Measurements from ENCODE around the gene WDR37.

Gene WDR37

DNA sequence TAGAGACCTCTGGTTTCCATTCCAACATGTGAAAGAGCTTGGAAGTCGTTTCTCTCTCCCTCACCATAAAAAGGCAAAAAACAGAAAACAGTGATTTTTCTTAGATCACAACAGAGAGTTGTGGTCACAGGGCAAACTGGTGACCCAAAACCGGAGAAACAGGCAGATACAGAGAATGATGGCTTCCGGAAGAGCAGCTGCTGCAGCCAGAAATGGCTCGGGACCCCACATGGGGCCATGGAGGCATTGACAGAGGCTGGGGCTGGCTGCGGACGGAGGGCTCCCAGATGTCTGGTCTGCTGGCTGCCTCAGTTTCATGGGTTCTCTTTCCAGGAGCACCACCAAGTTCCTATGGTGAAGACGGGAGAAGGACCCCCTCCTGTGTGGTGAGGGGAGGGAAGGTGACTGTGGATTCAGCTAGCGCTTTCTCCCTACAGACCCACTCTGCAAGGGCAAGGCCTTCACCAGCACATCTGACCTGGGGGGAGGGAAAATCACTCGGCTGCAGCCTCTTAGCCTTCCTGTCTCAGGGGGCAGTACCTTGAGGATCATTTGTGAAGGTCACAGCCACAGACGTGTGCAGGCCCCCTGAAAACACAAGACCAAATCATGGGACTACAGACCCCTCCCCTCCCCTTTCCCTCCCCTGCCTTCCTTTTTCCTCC lies 81.4 kb downstream of the WDR37 start:
- no peak overlapping the region for H3K23ac ChIP-seq (ENCODE audit: low read depth, low read length, poor library complexity)
- no peak overlapping the region for H3K9ac ChIP-seq (ENCODE audit: low read depth, low read length, poor library complexity)
- H3K4me2 ChIP-seq (ENCODE audit: insufficient read depth, low read length, poor library complexity, severe bottlenecking) = no peak overlapping the region
- no peaks in the 10 kb centered on the region for H3K36me3 ChIP-seq (replicated peaks in 1 of 2; ENCODE audit: control insufficient read depth in 2 of 2, insufficient read depth in 2 of 2, low read length in 2 of 2)
- H2BK5ac ChIP-seq (ENCODE audit: low read length) = no peak overlapping the region
- no peak for DNase-seq (ENCODE audit: low spot score)
- H3K9me3 ChIP-seq (replicated peaks in 1 of 2; ENCODE audit: control insufficient read depth in 2 of 2, insufficient read depth in 1 of 2, low read depth in 1 of 2, low read length in 2 of 2) = peaks cover 3 to 8% of the 10 kb centered on the region in 2 donors
- WGBS, 2 donors (ENCODE audit: extremely low coverage in 2 of 2, insufficient read length in 2 of 2, insufficient replicate concordance in 1 of 2) = no CpG with 5 or more reads among the region's 10 CpGs
- H3K27me3 ChIP-seq (ENCODE audit: control insufficient read depth in 3 of 3, insufficient read depth in 3 of 3, low read depth in 1 of 3, low read length in 3 of 3) = peaks cover 0 to 3% (median 0%) of the 10 kb centered on the region in 3 experiments
- no peak overlapping the region for H4K91ac ChIP-seq (ENCODE audit: low read depth, low read length, poor library complexity)
- H2AFZ ChIP-seq (ENCODE audit: low read length) = no peak overlapping the region
- no peak overlapping the region for H2BK15ac ChIP-seq (ENCODE audit: low read length)
- no peak overlapping the region for H2BK12ac ChIP-seq (ENCODE audit: low read length)
- no peaks in the 10 kb centered on the region for H3K79me1 ChIP-seq (ENCODE audit: low read depth, low read length)
- no peaks in the 10 kb centered on the region for H3K4me1 ChIP-seq (ENCODE audit: control insufficient read depth in 2 of 2, insufficient read depth in 1 of 2, low read depth in 1 of 2, low read length in 2 of 2)
- H3K14ac ChIP-seq (ENCODE audit: low read length) = no peak overlapping the region
- H2AK5ac ChIP-seq (ENCODE audit: low read depth, low read length) = no peak overlapping the region
- H3K18ac ChIP-seq (ENCODE audit: low read length) = no peak overlapping the region
- no peak overlapping the region for H4K8ac ChIP-seq (ENCODE audit: low read depth, low read length)
- no peak overlapping the region for H2BK120ac ChIP-seq (ENCODE audit: low read depth, low read length)
- H3K4me3 ChIP-seq (ENCODE audit: low read length in 2 of 2) = no peak overlapping the region
- H3K27ac ChIP-seq (replicated peaks; ENCODE audit: low read length) = no peak overlapping the region
- H3K4ac ChIP-seq (ENCODE audit: low read length) = no peak overlapping the region

DNA sequence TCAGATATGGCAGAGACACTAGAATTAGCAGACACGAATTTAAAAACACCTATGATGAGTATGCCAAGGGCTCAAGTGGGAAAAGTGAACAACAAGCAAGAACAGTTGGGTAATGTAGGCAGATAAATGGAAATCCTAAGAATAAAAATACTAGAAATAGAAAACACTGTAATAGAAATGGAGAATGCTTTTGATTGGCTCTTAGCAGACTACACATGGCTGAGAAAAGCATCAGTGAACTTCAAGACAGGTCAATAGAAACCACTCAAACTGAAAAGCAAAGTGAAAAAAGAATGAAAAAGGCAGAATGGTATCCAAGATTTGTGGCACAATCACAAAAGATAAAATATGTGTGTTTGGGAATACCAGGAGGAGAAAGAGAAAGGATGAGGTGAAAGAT lies 82.3 kb downstream of the WDR37 start:
- DNase-seq (ENCODE audit: low spot score) = no peak
- Histone ChIP-seq H2BK12ac (ENCODE audit: low read length) (no peak overlapping the region), H3K27me3 (ENCODE audit: control insufficient read depth in 3 of 3, insufficient read depth in 3 of 3, low read depth in 1 of 3, low read length in 3 of 3) (peaks cover 0 to 3% (median 0%) of the 10 kb centered on the region in 3 experiments), H2AFZ (ENCODE audit: low read length) (no peak overlapping the region), H4K91ac (ENCODE audit: low read depth, low read length, poor library complexity) (no peak overlapping the region), H3K9me3 (replicated peaks in 1 of 2; ENCODE audit: control insufficient read depth in 2 of 2, insufficient read depth in 1 of 2, low read depth in 1 of 2, low read length in 2 of 2) (peaks cover 3 to 8% of the 10 kb centered on the region in 2 donors), H2BK120ac (ENCODE audit: low read depth, low read length) (no peak overlapping the region), H3K79me1 (ENCODE audit: low read depth, low read length) (no peaks in the 10 kb centered on the region), H3K4me3 (ENCODE audit: low read length in 2 of 2) (no peak overlapping the region), H4K8ac (ENCODE audit: low read depth, low read length) (no peak overlapping the region), H2AK5ac (ENCODE audit: low read depth, low read length) (no peak overlapping the region), H2BK15ac (ENCODE audit: low read length) (no peak overlapping the region), H3K4me2 (ENCODE audit: insufficient read depth, low read length, poor library complexity, severe bottlenecking) (no peak overlapping the region), H3K4me1 (ENCODE audit: control insufficient read depth in 2 of 2, insufficient read depth in 1 of 2, low read depth in 1 of 2, low read length in 2 of 2) (no peaks in the 10 kb centered on the region), H3K18ac (ENCODE audit: low read length) (no peak overlapping the region), H3K36me3 (replicated peaks in 1 of 2; ENCODE audit: control insufficient read depth in 2 of 2, insufficient read depth in 2 of 2, low read length in 2 of 2) (no peaks in the 10 kb centered on the region), H3K4ac (ENCODE audit: low read length) (no peak overlapping the region), H3K14ac (ENCODE audit: low read length) (no peak overlapping the region), H3K23ac (ENCODE audit: low read depth, low read length, poor library complexity) (no peak overlapping the region), H3K27ac (replicated peaks; ENCODE audit: low read length) (no peak overlapping the region), H3K9ac (ENCODE audit: low read depth, low read length, poor library complexity) (no peak overlapping the region), H2BK5ac (ENCODE audit: low read length) (no peak overlapping the region)
- WGBS, 2 donors (ENCODE audit: extremely low coverage in 2 of 2, insufficient read length in 2 of 2, insufficient replicate concordance in 1 of 2) = no CpG with 5 or more reads among the region's 1 CpG

DNA sequence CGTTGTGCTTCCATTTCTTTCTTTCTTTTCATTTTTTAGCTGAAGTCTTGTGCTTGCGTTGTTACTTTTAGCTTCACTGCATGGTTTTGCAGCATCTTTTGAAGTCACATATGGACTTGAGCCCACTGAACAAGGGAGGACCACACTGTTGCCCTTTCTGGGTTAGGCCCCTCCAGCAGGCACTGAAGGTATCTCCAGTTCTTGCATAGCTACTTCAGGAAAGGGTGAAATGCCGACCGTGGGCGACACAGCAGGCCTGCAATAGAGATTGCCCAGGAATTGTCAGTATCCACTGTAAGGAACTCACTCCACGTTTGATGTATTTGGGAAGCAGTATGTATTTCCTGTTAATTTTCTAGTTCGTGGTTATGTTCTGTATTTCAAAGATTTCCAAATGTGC lies 85.1 kb downstream of the WDR37 start:
- no peak overlapping the region for H2BK15ac ChIP-seq (ENCODE audit: low read length)
- WGBS, 2 donors (ENCODE audit: extremely low coverage in 2 of 2, insufficient read length in 2 of 2, insufficient replicate concordance in 1 of 2) = no CpG with 5 or more reads among the region's 7 CpGs
- no peak overlapping the region for H2AFZ ChIP-seq (ENCODE audit: low read length)
- H4K8ac ChIP-seq (ENCODE audit: low read depth, low read length) = no peak overlapping the region
- no peak overlapping the region for H4K91ac ChIP-seq (ENCODE audit: low read depth, low read length, poor library complexity)
- H3K4me1 ChIP-seq (ENCODE audit: control insufficient read depth in 2 of 2, insufficient read depth in 1 of 2, low read depth in 1 of 2, low read length in 2 of 2) = no peaks in the 10 kb centered on the region
- H2BK5ac ChIP-seq (ENCODE audit: low read length) = no peak overlapping the region
- no peak overlapping the region for H3K4me2 ChIP-seq (ENCODE audit: insufficient read depth, low read length, poor library complexity, severe bottlenecking)
- H3K18ac ChIP-seq (ENCODE audit: low read length) = no peak overlapping the region
- H3K27ac ChIP-seq (replicated peaks; ENCODE audit: low read length) = no peak overlapping the region
- no peak overlapping the region for H3K9ac ChIP-seq (ENCODE audit: low read depth, low read length, poor library complexity)
- H3K27me3 ChIP-seq (ENCODE audit: control insufficient read depth in 3 of 3, insufficient read depth in 3 of 3, low read depth in 1 of 3, low read length in 3 of 3) = peaks cover 0 to 3% (median 0%) of the 10 kb centered on the region in 3 experiments
- no peaks in the 10 kb centered on the region for H3K36me3 ChIP-seq (replicated peaks in 1 of 2; ENCODE audit: control insufficient read depth in 2 of 2, insufficient read depth in 2 of 2, low read length in 2 of 2)
- H3K4ac ChIP-seq (ENCODE audit: low read length) = no peak overlapping the region
- no peak overlapping the region for H2AK5ac ChIP-seq (ENCODE audit: low read depth, low read length)
- H3K23ac ChIP-seq (ENCODE audit: low read depth, low read length, poor library complexity) = no peak overlapping the region
- no peak overlapping the region for H3K4me3 ChIP-seq (ENCODE audit: low read length in 2 of 2)
- DNase-seq (ENCODE audit: low spot score) = no peak
- H3K14ac ChIP-seq (ENCODE audit: low read length) = no peak overlapping the region
- no peak overlapping the region for H2BK12ac ChIP-seq (ENCODE audit: low read length)
- H3K79me1 ChIP-seq (ENCODE audit: low read depth, low read length) = no peaks in the 10 kb centered on the region
- H3K9me3 ChIP-seq (replicated peaks in 1 of 2; ENCODE audit: control insufficient read depth in 2 of 2, insufficient read depth in 1 of 2, low read depth in 1 of 2, low read length in 2 of 2) = peaks cover 2 to 8% of the 10 kb centered on the region in 2 donors
- no peak overlapping the region for H2BK120ac ChIP-seq (ENCODE audit: low read depth, low read length)

DNA sequence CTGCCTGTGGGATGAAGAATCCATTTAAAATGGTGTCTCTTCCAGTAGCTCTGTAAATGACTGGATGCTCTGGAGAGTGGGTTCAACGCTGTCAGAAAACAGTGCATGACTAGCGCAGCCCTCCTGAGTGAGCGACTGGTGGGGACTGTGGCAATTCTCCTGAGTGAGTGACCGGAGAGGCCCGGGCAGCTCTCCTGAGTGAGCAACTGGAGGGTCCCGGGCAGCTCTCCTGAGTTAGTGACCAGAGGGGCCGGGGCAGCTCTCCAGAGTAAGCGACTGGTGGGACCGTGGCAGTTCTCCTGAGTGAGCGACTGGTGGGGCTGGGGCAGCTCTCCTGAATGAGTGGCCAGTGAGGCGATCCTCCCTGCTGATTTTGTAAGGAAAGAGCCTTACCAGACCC lies 85.5 kb downstream of the WDR37 start:
- Histone ChIP-seq H3K27ac (replicated peaks; ENCODE audit: low read length) (no peak overlapping the region), H3K14ac (ENCODE audit: low read length) (no peak overlapping the region), H2BK120ac (ENCODE audit: low read depth, low read length) (no peak overlapping the region), H3K4ac (ENCODE audit: low read length) (no peak overlapping the region), H4K91ac (ENCODE audit: low read depth, low read length, poor library complexity) (no peak overlapping the region), H2BK5ac (ENCODE audit: low read length) (no peak overlapping the region), H2BK15ac (ENCODE audit: low read length) (no peak overlapping the region), H3K23ac (ENCODE audit: low read depth, low read length, poor library complexity) (no peak overlapping the region), H3K4me2 (ENCODE audit: insufficient read depth, low read length, poor library complexity, severe bottlenecking) (no peak overlapping the region), H3K36me3 (replicated peaks in 1 of 2; ENCODE audit: control insufficient read depth in 2 of 2, insufficient read depth in 2 of 2, low read length in 2 of 2) (no peaks in the 10 kb centered on the region), H3K4me1 (ENCODE audit: control insufficient read depth in 2 of 2, insufficient read depth in 1 of 2, low read depth in 1 of 2, low read length in 2 of 2) (no peaks in the 10 kb centered on the region), H2AK5ac (ENCODE audit: low read depth, low read length) (no peak overlapping the region), H2BK12ac (ENCODE audit: low read length) (no peak overlapping the region), H2AFZ (ENCODE audit: low read length) (no peak overlapping the region), H3K18ac (ENCODE audit: low read length) (no peak overlapping the region), H3K79me1 (ENCODE audit: low read depth, low read length) (no peaks in the 10 kb centered on the region), H3K4me3 (ENCODE audit: low read length in 2 of 2) (no peak overlapping the region), H3K9ac (ENCODE audit: low read depth, low read length, poor library complexity) (no peak overlapping the region), H3K9me3 (replicated peaks in 1 of 2; ENCODE audit: control insufficient read depth in 2 of 2, insufficient read depth in 1 of 2, low read depth in 1 of 2, low read length in 2 of 2) (peaks cover 2 to 8% of the 10 kb centered on the region in 2 donors), H4K8ac (ENCODE audit: low read depth, low read length) (no peak overlapping the region), H3K27me3 (ENCODE audit: control insufficient read depth in 3 of 3, insufficient read depth in 3 of 3, low read depth in 1 of 3, low read length in 3 of 3) (peaks cover 0 to 3% (median 0%) of the 10 kb centered on the region in 3 experiments)
- no CpG with 5 or more reads among the region's 11 CpGs for WGBS, 2 donors (ENCODE audit: extremely low coverage in 2 of 2, insufficient read length in 2 of 2, insufficient replicate concordance in 1 of 2)
- DNase-seq (ENCODE audit: low spot score) = no peak
